Hindlimb muscle (tissue), 1 donor: ENCODE measurements around the gene SCYGR2. TPM values are rescaled to one million over a fixed set of nuclear protein-coding genes. Genes with fewer than 3 reads are reported as not detected.
A peak's percentile ranks its signal among the peaks of the same experiment; 100 is the strongest.
"Not testable (repeated sequence)": the region's sequence is repeated elsewhere in the genome, so short reads cannot be mapped to it uniquely, and the experiment has no call there.

Experiments used
- DNase-seq: peaks from one replicate; pipeline ENCODE4 v3.0.0-alpha.2; 2013
- polyA plus RNA-seq: library from polyadenylated mRNA; unstranded; fragments of 120-200 nt; gene quantifications from one replicate; pipeline ENCODE4 v1.2.1, GENCODE V29; 2013; ENCODE audit not compliant: insufficient read length

The SCYGR2 gene
- polyA plus RNA-seq: not detected

- DNase-seq: not testable (repeated sequence)
Measured at GRCh38 chr2:227598835-227599503, at the start of gene SCYGR2. TSS of gene SCYGR2 (plus strand) at chr2:227598893. CDS start at chr2:227598893, 0 bp downstream.

- no peak for DNase-seq
Measured at GRCh38 chr2:227551836-227552235, 46.9 kb upstream of the SCYGR2 start.

- no peak for DNase-seq
Measured at GRCh38 chr2:227562581-227562980, 36.1 kb upstream of the SCYGR2 start.

GRCh38 chr2:227565080-227565479 lies 33.6 kb upstream of the SCYGR2 start:
- no peak for DNase-seq

- DNase-seq: no peak
Measured at GRCh38 chr2:227566012-227566411, 32.7 kb upstream of the SCYGR2 start.

GRCh38 chr2:227568852-227569169 lies 29.9 kb upstream of the SCYGR2 start:
- no peak for DNase-seq

GRCh38 chr2:227570615-227571014 lies 28.1 kb upstream of the SCYGR2 start:
- no peak for DNase-seq

GRCh38 chr2:227576110-227576509 lies 22.6 kb upstream of the SCYGR2 start:
- no peak for DNase-seq

GRCh38 chr2:227576812-227577211 lies 21.9 kb upstream of the SCYGR2 start:
- DNase-seq: no peak

- no peak for DNase-seq
Measured at GRCh38 chr2:227577555-227577954, 21.1 kb upstream of the SCYGR2 start.

- no peak for DNase-seq
Measured at GRCh38 chr2:227578642-227579041, 20.1 kb upstream of the SCYGR2 start.

- no peak for DNase-seq
Measured at GRCh38 chr2:227579791-227580190, 18.9 kb upstream of the SCYGR2 start.

GRCh38 chr2:227582369-227582768 lies 16.3 kb upstream of the SCYGR2 start:
- no peak for DNase-seq

- no peak for DNase-seq
Measured at GRCh38 chr2:227592694-227593387, 5.9 kb upstream of the SCYGR2 start.

- DNase-seq: no peak
Measured at GRCh38 chr2:227595797-227596196, 2.9 kb upstream of the SCYGR2 start.

- DNase-seq: no peak
Measured at GRCh38 chr2:227597036-227597435, 1.7 kb upstream of the SCYGR2 start.

GRCh38 chr2:227597998-227598397 lies 695 bp upstream of the SCYGR2 start:
- no peak for DNase-seq

- no peak for DNase-seq
Measured at GRCh38 chr2:227602358-227602757, 3.7 kb downstream of the SCYGR2 start.

- DNase-seq: no peak
Measured at GRCh38 chr2:227606476-227606875, 7.8 kb downstream of the SCYGR2 start.

- DNase-seq: no peak
Measured at GRCh38 chr2:227607941-227608340, 9.2 kb downstream of the SCYGR2 start.

GRCh38 chr2:227608561-227609338 lies 10.1 kb downstream of the SCYGR2 start:
- peak; percentile 18 for DNase-seq

GRCh38 chr2:227610123-227610522 lies 11.4 kb downstream of the SCYGR2 start:
- no peak for DNase-seq

- DNase-seq: no peak
Measured at GRCh38 chr2:227612546-227613271, 14.0 kb downstream of the SCYGR2 start.
